IPS-20b (cell line): ENCODE measurements around the gene ZNF606.
A peak's percentile ranks its signal among the peaks of the same experiment; 100 is the strongest.

Experiments used
- H3K27ac ChIP-seq: one replicate; pipeline ENCODE4 v1.5.1; 2013; ENCODE audit warnings: low read length
- H3K27me3 ChIP-seq: 2 replicates; pipeline ENCODE4 v1.6.1; 2013; ENCODE audit warnings: mild to moderate bottlenecking, low read length, inconsistent platforms; ENCODE audit not compliant: insufficient read depth
- H3K36me3 ChIP-seq: 2 replicates; pipeline ENCODE4 v1.6.1; 2013; ENCODE audit warnings: low read depth, mild to moderate bottlenecking, inconsistent platforms, low read length, moderate library complexity; ENCODE audit not compliant: insufficient read depth
- H3K4me1 ChIP-seq: 2 replicates; pipeline ENCODE4 v1.6.1; 2013; ENCODE audit warnings: mild to moderate bottlenecking, control low read depth, inconsistent platforms, low read length, moderate library complexity; ENCODE audit not compliant: insufficient read depth
- H3K4me3 ChIP-seq: 2 replicates; pipeline ENCODE4 v1.5.1; 2013; ENCODE audit warnings: mild to moderate bottlenecking, low read length, inconsistent platforms
- H3K9ac ChIP-seq: 2 replicates; pipeline ENCODE4 v1.6.1; 2013; ENCODE audit warnings: low read depth, mild to moderate bottlenecking, inconsistent platforms, low read length, moderate library complexity
- H3K9me3 ChIP-seq: 2 replicates; pipeline ENCODE4 v1.6.1; 2013; ENCODE audit warnings: mild to moderate bottlenecking, low read depth, low read length, inconsistent platforms; ENCODE audit not compliant: insufficient read depth

The ZNF606 gene

GRCh38 chr19:58002384-58003173 is at the start of gene ZNF606:
TSS of gene ZNF606 (minus strand) at chr19:58002820. CDS start at chr19:58001319, 1,501 bp downstream.
- H3K9me3 ChIP-seq: peaks cover 69% of the 10 kb centered on the region
- H3K4me3 ChIP-seq: peak within 1 kb of the TSS; percentile 96
- peaks cover 70% of the 10 kb centered on the region for H3K36me3 ChIP-seq
- peak within 1 kb of the TSS; percentile 95 for H3K9ac ChIP-seq
- H3K4me1 ChIP-seq: peaks cover 6% of the 10 kb centered on the region; the same call in 1 of the 2 replicates
- peak within 1 kb of the TSS; percentile 93 for H3K27ac ChIP-seq
- H3K27me3 ChIP-seq: no peaks in the 10 kb centered on the region

- H3K9ac ChIP-seq: no peak overlapping the region
- H3K36me3 ChIP-seq: no peaks in the 10 kb centered on the region
- H3K9me3 ChIP-seq: peaks cover 90% of the 10 kb centered on the region
- no peak overlapping the region for H3K27ac ChIP-seq
- H3K4me3 ChIP-seq: no peak overlapping the region
- H3K27me3 ChIP-seq: no peaks in the 10 kb centered on the region
- no peaks in the 10 kb centered on the region for H3K4me1 ChIP-seq
These were observed 49.6 kb upstream of the ZNF606 start for GRCh38 chr19:58052256-58052655.

- H3K9me3 ChIP-seq: peaks cover 85% of the 10 kb centered on the region
- H3K4me3 ChIP-seq: no peak overlapping the region
- no peaks in the 10 kb centered on the region for H3K27me3 ChIP-seq
- no peak overlapping the region for H3K27ac ChIP-seq
- H3K4me1 ChIP-seq: no peaks in the 10 kb centered on the region
- H3K36me3 ChIP-seq: no peaks in the 10 kb centered on the region
- H3K9ac ChIP-seq: no peak overlapping the region
These were observed 45.1 kb upstream of the ZNF606 start for GRCh38 chr19:58047672-58048071.

- no peaks in the 10 kb centered on the region for H3K36me3 ChIP-seq
- no peak overlapping the region for H3K27ac ChIP-seq
- no peaks in the 10 kb centered on the region for H3K27me3 ChIP-seq
- peaks cover 81% of the 10 kb centered on the region for H3K9me3 ChIP-seq
- no peak overlapping the region for H3K4me3 ChIP-seq
- no peak overlapping the region for H3K9ac ChIP-seq
- H3K4me1 ChIP-seq: no peaks in the 10 kb centered on the region
These were observed 44.2 kb upstream of the ZNF606 start for GRCh38 chr19:58046856-58047255.

GRCh38 chr19:58045411-58046050 is 42.9 kb upstream of the ZNF606 start:
- H3K4me3 ChIP-seq: no peak overlapping the region
- H3K4me1 ChIP-seq: no peaks in the 10 kb centered on the region
- no peak overlapping the region for H3K9ac ChIP-seq
- H3K9me3 ChIP-seq: peaks cover 81% of the 10 kb centered on the region
- H3K36me3 ChIP-seq: no peaks in the 10 kb centered on the region
- H3K27me3 ChIP-seq: no peaks in the 10 kb centered on the region
- no peak overlapping the region for H3K27ac ChIP-seq

GRCh38 chr19:58044886-58045285 is 42.3 kb upstream of the ZNF606 start:
- Histone ChIP-seq H3K36me3 (no peaks in the 10 kb centered on the region), H3K4me1 (no peaks in the 10 kb centered on the region), H3K9me3 (peaks cover 85% of the 10 kb centered on the region), H3K4me3 (no peak overlapping the region), H3K27ac (no peak overlapping the region), H3K27me3 (no peaks in the 10 kb centered on the region), H3K9ac (no peak overlapping the region)

- H3K4me1 ChIP-seq: no peaks in the 10 kb centered on the region
- no peak overlapping the region for H3K4me3 ChIP-seq
- H3K27me3 ChIP-seq: no peaks in the 10 kb centered on the region
- H3K27ac ChIP-seq: no peak overlapping the region
- H3K9ac ChIP-seq: no peak overlapping the region
- peaks cover 82% of the 10 kb centered on the region for H3K9me3 ChIP-seq
- H3K36me3 ChIP-seq: no peaks in the 10 kb centered on the region
These were observed 41.8 kb upstream of the ZNF606 start for GRCh38 chr19:58044391-58044790.

GRCh38 chr19:58042495-58043340 is 40.1 kb upstream of the ZNF606 start:
- Histone ChIP-seq H3K4me3 (no peak overlapping the region), H3K36me3 (no peaks in the 10 kb centered on the region), H3K4me1 (no peaks in the 10 kb centered on the region), H3K9ac (no peak overlapping the region), H3K27ac (no peak overlapping the region), H3K9me3 (peaks cover 78% of the 10 kb centered on the region), H3K27me3 (no peaks in the 10 kb centered on the region)

GRCh38 chr19:58040751-58041525 is 38.3 kb upstream of the ZNF606 start:
- Histone ChIP-seq H3K4me1 (no peaks in the 10 kb centered on the region), H3K9ac (no peak overlapping the region), H3K27ac (no peak overlapping the region), H3K27me3 (no peaks in the 10 kb centered on the region), H3K36me3 (no peaks in the 10 kb centered on the region), H3K9me3 (peaks cover 71% of the 10 kb centered on the region), H3K4me3 (no peak overlapping the region)

GRCh38 chr19:58038688-58039204 is 36.1 kb upstream of the ZNF606 start:
- Histone ChIP-seq H3K36me3 (no peaks in the 10 kb centered on the region), H3K9ac (no peak overlapping the region), H3K9me3 (peaks cover 71% of the 10 kb centered on the region), H3K27ac (no peak overlapping the region), H3K4me1 (no peaks in the 10 kb centered on the region), H3K4me3 (no peak overlapping the region), H3K27me3 (no peaks in the 10 kb centered on the region)
